SIG-M5 treated with dmso at 0.1 percent for 504 hours (cell line): ENCODE data around the gene ADGRL4.
"Not testable (repeated sequence)": the region's sequence is repeated elsewhere in the genome, so short reads cannot be mapped to it uniquely, and the experiment has no call there.

ENCODE experiments used
- DNase-seq: peaks from one replicate; lab custom pipeline; 2025; ENCODE audit not compliant: unreplicated experiment; lab: John Stamatoyannopoulos, UW

Gene ADGRL4

DNA sequence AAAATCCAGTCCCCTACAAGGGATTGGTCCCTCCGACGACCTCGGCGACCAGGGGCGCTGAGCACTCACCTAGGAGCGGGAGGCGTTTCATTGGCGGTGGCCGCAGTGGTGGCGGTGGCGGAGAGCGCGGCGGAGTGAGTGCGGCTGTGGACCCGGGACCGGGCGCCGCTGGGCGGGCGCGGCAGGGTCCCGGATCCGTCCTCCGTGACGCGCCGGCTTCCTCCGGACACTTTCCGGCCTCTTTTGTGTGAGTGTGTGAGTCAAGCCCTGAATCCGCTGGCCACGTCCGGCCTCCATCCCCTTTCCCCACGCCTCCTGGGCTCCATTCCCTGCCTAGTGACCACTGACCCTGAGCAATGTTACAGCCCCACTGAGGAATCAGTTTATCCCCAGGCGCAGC lies at the start of gene ADGRL4:
TSS of gene ADGRL4 (minus strand) at position 167 of the 400 bp plus-strand sequence. CDS start at position 91, 76 bp downstream.
- no peak for DNase-seq

DNA sequence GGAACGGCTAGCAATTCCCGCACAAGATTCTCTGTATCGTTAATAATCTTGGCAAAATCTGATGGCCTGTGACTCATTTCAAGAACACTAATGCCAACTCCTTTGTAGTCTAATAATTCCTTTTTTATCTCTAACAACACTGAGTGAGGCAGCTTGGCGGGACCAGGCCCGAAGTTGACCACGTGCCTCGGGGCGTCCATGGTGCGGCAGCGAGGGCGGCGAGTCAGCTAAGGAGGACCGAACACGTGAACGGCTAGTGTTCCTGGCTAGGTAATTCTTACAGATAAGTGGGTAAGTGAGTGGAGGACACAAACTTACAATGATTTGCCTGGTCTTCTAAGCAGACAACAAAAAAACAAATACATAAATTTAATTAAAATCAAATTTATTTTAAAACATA lies 49.3 kb upstream of the ADGRL4 start:
- no peak for DNase-seq

DNA sequence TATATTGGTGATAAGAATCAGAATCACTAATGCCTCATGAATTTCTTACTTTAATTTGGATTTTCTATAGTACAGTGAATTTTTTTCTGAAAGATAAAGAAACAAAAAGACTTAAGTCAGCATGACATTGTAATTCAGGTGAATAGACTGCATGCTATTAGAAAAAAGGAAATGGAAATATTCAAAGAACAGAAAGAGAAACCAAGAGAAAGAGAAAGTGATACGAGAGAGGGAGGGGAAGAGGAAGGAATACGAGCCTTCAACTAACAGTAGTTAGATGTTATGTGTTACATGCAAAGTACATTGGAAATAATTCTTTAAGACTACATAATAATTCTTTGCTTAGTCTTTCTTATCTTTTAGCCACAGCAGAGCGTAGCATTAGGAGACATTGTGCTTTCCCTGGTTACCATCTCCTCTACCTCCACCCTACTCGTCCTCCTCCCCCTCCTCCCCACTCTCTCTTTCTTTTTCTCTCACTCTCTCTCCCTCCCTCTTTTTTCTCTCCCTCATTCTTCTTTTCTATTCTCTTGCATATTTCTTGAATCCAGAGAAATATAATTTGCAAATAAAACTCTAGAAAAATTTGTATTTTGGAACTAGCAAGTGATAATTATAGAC lies 46.4 kb upstream of the ADGRL4 start:
- DNase-seq: no peak

DNA sequence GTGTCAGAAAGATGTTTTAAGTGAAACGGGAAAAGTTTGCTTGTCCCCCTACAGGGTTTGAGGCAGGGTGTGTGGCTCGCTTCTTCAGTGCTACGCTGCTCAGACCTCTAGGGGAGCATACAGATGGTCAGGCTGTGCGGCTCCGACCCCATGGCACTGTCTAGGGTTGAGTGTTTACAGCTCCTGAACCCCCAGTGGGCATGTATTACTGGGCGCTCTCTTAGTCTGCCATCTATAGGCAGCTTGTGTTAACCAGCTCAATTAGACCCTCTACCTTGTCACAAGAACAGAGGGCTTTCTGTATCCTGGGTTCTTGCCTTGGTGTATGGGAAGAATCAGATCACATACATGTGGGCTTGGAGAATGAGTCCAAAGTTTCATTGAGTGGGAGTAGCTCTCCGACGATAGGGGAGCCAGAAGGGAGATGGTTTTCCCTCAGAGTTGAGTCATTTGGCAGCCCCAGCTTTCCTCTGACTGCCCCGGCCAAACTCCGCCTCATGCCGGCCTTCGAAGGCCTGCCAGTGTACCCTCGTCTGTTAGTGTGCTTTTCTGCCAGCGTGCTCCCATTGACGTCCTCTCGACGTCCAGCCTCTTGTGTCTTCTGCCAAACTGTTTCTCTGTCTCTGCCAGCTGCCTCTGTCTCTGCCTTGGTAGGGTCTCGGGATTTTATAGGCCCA lies 38.6 kb upstream of the ADGRL4 start:
- DNase-seq: no peak

DNA sequence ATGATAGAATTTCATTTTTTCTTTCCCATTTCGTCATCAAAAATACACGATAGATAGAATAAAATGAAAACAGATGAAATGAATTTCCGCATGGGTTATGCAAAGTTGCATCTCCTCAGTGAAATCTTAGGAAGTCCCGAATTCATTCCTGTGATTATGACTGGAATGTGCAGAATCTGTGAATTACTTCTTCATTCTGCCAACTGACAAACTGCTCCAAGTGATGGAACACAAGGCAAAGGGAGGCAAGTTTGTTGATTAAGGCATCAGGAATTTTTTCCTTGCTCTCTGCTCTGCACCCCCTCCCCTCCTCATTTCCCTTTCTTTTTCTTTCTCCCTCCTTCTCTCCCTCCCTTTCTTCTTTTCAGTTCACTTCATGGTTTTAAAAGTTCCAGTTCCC lies 37.0 kb upstream of the ADGRL4 start:
- DNase-seq: no peak

DNA sequence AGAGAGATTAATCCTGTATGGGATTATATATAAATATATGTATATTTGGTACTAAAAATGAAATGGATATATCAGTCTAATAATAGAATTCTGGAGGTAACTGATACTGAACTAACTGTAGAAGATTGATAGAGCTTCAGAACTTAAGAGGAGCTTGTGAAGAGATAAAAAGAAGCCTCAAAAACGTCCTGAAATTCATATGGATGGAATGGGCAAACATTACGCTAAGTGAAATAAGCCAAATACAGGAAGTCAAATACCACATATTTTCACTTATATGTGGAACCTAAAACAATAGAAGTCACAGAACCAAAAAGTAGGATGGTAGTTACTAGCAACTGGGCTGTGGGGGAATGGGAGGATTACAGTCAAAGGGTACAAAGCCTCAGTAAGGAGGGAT lies 36.0 kb upstream of the ADGRL4 start:
- no peak for DNase-seq

DNA sequence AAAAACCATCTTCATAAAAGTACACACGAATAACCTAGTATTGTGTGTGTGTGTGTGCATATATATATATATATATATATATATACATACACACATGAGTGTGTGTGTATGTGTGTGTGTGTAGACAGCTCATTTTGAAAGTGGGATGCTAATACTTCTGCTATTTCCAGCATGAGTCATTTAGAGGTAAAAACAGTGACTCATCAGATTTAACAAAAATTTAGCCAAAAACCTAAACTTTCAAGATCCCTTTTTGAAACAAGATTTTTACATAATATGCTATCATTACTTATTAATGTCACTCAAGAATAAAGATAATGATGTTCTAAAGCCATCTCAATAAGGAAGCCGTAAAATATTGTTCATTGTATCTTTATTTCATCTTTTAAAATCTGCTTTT lies 35.6 kb upstream of the ADGRL4 start:
- no peak for DNase-seq

DNA sequence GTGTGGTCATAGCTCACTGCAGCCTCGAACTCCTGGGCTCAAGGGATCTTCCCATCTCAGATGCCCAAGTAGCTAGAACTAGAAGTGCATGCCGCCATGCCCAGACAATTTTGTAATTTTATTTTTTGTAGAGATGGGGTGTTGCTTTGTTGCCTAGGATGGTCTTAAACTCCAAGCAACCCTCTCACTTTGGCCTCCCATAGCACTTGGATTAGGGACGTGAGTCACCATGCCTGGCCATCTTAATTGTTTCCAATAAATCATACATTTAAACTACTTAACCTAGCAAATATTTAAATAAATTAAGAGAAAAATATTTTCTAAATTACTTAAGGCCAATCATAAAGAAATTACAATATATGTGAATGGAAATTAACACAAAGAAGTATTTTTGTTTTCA lies 35.1 kb upstream of the ADGRL4 start:
- no peak for DNase-seq

DNA sequence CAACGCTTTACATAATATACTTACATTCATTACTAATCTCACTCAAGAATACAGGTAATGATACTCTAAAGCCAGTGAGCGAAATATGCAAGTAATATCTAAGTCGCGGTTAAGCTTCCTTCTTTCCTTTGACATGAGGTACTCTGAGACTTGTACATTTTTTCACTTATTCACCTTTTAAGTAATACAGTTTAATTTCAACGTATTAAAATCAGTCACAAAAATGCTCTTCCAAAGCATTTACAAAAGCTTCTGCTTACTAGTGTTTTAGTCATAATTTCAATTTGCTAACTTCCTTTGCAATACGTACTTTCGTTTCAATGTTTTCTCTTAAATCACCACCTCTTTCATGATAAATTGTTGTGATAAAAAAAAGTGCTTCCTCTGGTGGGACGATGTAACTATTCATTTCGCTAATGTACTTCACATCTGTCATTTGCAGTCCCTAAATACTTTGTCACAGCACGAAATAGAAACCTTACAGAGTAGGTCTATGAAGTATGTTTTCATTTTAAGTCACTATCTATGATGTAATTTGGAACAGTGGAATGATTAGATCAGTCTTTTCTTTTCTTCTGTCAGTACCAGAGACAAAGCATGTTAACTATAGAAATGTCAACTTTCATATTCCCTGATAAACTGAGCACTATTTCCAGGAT lies 34.0 kb upstream of the ADGRL4 start:
- no peak for DNase-seq

DNA sequence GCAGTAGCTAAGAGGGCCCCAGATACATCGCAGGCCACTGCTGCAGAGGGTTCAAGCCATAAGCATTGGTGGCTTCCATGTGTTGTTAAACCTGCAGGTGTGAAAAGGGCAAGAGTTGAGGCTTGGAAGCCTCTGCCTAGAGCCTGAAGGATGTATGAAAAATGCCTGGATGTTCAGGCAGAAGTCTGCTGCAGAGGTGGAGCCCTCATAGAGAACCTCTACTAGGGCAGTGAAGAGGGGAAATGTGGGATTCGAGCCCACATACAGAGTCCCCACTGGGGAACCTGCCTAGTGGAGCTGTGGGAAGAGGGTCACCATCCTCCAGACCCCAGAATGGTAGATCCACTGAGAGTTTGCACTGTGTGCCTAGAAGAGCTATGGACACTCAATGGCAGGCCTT lies 30.6 kb upstream of the ADGRL4 start:
- DNase-seq: no peak

DNA sequence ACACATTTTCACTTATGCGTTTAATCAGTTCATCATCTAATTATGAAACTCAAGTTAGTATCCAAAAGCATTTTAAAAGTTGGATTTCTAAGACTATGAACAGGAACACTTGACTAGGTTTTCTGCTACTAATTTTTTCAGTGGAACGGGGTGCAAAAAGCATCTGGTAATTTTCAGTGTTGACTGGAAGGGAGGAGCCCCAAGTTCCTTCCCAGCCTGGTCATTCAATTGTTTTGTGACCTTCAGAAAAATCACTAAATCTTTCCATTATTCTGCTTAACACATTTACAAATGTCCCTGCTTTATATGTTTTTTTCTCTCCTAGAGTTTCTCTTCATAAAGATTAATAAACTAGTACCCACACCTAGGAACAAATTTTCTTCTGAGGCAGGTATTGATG lies 6.0 kb upstream of the ADGRL4 start:
- no peak for DNase-seq

DNA sequence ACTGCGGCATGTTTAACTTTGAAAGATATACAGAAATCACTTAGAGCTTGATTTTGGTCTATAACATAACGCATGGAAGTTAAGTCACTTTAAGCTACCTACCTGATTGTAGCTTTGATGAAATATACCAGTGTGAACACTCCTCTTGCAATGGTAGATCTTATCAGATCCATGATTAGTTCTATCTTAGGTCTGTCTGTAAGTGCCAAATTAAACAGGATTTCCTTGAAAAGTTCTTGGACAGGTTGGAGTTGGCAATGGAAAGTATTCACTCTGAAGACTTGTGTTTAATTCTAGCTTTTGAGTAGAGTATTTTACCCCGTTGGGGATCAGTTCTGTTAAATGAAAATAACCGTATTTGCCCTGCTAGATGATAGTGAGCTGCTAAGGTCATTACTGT lies 4.1 kb upstream of the ADGRL4 start:
- DNase-seq: no peak

DNA sequence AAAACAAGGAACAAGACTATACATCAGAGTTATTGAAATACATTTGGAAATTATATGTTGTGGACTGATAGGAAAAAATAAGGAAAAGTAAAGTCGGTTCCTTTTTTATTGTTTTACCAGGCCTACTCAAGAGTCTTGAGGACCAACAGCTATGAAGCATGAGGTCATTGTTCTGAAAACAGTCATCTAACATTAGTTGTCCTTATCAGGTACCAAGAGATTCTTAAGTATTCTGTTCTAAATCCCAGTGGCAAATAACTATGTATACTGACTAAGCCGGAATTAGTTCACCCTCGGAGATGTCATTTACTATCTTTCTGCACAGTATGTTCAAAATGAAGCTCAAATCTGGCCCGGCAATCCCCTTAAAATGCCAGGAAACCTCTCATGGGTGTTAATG lies 585 bp downstream of the ADGRL4 start:
- no peak for DNase-seq

DNA sequence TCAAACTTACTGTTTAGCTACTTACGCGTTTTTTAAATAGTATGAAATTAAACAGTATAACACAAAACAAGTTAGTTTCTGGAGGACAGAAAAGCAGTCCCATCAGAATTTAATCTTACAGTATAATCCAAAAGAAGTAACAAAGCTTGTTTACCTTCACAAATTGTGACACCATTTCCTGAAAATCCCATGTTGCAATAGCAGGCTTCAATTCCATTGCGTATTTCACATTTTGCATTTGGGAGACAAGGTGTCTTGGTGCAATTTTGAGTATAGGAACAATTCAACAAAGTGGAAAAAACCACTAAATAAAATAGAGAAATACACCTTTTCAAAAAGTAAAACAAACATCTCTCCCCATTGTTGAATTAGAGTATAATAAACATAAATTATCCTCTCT lies 1.6 kb downstream of the ADGRL4 start:
- no peak for DNase-seq

DNA sequence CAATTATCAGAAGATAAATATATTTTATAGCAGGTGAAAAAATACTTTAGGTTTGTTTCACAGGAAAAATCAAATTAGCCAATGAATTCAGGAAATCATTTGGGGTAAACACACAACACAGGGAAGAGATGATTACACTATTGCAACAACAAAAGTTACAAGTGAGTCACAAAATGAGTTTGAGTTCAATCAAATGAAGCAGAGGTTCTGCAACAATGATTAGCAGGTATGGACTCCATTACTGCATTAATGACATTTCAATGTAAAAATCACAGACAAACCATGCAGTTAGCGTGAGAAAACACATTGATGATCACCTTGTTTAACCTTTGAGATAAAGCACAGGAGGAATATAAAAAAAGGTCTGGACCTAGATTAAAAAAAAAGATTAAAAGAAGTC lies 9.7 kb downstream of the ADGRL4 start:
- DNase-seq: no peak

DNA sequence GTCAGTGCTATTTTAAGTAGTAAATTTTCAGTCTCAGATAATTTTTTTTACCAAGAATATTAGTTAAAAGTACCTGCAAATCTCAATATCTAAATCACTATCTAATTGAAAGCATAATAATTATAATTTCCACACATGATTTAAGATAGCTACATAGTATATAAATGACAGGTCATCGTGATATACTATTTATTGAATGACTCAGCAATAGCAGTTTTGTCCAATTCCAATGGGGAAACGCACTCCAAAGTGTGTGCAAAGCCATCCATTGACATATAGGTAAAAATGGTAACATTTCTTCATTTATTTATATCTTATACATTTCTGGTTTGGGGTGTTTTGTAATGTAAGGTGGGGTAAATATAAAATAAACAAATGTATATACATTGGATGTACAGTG lies 19.5 kb downstream of the ADGRL4 start:
- DNase-seq: no peak

DNA sequence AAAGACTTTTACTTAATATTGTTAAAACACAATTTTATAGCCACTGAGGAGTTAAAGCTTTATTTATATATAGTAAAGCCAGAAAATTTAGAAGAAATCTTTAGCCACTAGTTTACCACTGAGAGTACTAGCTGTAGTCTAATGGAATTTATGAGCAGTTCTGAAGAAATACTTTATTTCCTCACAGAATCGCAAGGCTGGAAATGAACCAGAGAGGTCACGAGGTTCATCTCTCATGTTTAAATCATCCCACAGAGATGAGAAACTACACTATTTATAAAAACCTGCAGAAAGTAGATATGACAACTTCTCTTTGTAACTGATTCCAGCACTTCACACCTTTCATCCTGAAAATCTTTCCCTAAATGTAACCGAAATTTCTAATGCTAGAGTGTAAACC lies 26.0 kb downstream of the ADGRL4 start:
- DNase-seq: no peak

DNA sequence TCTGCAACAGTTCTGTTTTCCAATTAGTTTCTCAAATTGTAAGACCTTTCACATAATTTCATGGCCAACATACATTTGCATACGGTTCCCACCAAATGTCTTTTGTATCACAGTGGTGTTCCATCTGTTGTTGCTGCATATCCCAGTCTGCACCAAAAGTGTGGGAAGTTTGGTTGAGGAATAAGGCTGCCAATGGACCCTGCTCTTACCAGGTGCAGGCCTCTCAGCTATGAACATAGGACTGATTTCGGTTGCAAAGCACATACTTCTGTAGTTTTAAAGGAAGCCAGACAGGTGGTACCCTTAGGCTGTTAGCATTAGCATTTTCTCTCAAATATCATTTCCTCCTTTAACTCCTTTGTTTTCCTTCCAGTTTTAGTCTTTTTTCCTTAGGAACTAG lies 33.8 kb downstream of the ADGRL4 start:
- no peak for DNase-seq

DNA sequence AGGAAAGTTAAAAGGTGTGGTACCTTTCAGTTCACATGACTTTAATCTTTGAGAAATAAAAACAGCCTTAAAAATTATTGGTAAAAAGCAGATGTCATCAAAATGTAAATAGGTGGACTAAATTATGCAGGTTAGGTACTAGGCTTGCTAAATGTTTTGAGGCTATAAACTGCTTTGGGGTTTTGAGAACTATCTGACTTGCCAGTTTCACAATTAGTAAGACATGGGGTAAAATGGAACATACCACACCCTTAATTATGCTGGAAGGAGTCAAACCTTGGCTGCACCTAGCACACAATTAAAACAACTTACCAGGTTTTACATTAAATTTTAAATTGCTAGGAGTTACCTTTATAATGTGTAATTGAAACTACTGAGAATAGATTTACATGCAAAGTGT lies 39.4 kb downstream of the ADGRL4 start:
- not testable (repeated sequence) for DNase-seq

DNA sequence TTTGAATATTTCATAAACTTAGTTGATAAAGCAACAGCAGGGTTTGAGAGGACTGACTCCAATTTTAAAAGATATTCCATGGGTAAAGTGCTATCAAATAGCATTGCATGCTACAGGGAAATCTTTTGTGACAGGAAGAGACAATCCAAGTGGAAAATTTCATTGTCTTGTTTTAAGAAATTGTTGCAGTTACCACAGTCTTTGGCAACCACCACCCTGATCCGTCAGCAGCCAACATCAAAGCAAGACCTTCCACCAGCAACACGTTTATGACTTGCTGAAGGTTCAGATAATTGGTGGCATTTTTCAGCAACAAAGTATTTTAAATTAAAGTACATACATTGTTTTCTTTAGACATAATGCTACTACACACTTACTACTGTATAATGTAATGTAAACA lies 47.8 kb downstream of the ADGRL4 start:
- no peak for DNase-seq

DNA sequence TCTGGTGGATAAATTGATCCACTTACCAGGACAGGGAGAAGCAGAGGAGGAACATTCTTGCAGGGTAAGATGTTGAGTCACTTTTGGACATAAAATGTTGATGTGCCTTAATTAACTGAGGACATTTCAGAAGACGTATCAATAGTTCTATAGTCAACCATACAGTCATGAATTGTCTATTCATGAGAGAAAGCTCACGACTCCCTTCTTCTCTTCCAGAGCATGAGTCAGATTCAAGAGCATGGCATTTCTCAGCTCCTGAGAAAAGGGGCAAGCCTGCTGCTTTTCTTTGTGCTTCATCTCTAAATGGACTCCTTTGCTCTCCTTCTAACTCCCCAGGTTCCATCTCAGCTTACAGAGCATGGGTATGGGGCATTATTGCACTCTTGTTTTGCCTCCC lies 55.7 kb downstream of the ADGRL4 start:
- no peak for DNase-seq

DNA sequence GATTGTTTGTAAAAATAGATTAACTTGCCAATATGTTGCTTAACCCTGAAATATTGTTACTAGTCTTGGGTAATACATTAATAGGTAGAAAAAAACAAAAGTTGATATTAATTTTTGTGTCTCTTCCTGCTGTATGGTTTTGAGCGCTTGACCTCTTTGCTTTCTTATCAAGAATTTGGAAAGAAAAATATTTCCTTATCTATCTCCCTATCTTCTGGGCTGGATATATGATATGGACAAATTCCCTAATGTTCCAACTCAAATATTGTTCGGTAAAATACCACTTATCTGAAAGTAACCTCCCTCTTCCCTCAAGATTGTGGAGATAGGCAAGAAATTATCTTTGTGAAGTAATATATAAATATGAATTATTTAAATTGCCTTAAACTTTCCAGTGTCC lies 57.3 kb downstream of the ADGRL4 start:
- no peak for DNase-seq

DNA sequence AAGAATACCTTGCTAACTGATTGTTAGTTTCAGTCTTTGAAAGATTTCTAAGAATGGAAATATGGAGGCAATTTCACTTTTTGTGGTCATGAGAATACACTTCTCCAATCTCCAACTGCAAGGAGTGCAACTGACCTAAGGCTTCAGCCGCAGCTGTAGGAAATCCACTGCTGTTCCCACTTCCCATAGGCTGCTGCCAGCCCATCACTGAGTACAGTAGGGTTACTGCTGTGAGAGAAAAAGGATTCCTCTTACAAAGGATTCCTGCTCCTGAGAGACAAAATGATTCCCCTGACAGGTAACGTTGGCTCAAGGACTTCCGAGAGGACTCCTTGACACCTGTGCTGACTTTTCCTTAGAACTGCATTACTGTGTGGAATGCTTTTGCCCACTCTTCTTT lies 87.4 kb downstream of the ADGRL4 start:
- DNase-seq: no peak
